Putamen (tissue), 1 donor: Measurements from ENCODE around the gene DES.
"Not testable (repeated sequence)": the region's sequence is repeated elsewhere in the genome, so short reads cannot be mapped to it uniquely, and the experiment has no call there.

Source experiments
- DNase-seq: peaks from one replicate; pipeline ENCODE4 v3.0.0-alpha.2; 2016; ENCODE audit warnings: low spot score

Gene DES

DNA sequence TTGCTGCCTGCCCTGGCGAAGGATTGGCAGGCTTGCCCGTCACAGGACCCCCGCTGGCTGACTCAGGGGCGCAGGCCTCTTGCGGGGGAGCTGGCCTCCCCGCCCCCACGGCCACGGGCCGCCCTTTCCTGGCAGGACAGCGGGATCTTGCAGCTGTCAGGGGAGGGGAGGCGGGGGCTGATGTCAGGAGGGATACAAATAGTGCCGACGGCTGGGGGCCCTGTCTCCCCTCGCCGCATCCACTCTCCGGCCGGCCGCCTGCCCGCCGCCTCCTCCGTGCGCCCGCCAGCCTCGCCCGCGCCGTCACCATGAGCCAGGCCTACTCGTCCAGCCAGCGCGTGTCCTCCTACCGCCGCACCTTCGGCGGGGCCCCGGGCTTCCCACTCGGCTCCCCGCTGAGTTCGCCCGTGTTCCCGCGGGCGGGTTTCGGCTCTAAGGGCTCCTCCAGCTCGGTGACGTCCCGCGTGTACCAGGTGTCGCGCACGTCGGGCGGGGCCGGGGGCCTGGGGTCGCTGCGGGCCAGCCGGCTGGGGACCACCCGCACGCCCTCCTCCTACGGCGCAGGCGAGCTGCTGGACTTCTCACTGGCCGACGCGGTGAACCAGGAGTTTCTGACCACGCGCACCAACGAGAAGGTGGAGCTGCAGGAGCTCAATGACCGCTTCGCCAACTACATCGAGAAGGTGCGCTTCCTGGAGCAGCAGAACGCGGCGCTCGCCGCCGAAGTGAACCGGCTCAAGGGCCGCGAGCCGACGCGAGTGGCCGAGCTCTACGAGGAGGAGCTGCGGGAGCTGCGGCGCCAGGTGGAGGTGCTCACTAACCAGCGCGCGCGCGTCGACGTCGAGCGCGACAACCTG is at the start of gene DES:
DES (plus strand) TSS at position 223 of the 857 bp plus-strand sequence; CDS start at position 309, 86 bp downstream.
- DNase-seq: no peak

DNA sequence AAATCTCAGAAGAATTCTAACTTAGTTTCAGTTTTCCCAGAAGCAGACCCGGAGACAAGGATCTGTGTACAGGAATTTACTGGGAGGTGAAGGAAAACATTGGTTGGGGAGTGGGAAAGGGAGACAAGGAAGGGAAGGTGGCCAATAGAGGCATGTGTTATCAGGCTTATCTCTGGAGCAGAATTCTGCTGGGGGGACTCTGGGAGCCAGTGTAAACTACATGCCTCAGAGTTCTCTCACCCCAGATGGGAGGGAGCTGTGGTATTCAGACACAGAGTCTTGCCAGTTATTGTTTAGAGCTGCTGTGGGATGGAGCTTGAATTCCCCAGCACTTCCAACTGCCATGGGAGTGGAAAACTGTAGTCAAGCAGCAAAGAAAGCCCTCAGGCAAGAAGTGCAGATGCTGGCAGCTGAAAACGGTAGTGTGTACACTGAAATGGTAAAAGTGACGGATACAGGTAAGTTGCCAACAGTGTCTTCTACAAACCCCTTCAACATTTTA is 49.4 kb upstream of the DES start:
- no peak for DNase-seq

DNA sequence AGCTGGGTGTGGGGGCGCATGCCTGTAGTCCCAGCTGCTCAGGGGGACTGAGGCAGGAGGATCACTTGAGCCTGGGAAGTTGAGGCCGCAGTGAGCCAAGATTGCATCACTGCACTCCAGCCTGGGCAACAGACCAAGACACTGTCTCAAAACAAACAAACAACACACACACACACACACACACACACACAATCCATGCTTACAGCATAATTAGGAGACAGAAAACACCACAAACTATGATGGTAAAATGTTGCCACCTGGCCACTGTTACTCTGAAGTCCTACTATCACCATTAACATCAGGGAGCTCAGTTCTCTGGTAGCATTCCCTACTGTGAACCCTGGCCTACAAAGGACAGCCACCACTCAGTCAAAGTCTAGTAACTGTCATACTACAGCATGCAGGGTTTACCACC is 48.7 kb upstream of the DES start:
- no peak for DNase-seq

DNA sequence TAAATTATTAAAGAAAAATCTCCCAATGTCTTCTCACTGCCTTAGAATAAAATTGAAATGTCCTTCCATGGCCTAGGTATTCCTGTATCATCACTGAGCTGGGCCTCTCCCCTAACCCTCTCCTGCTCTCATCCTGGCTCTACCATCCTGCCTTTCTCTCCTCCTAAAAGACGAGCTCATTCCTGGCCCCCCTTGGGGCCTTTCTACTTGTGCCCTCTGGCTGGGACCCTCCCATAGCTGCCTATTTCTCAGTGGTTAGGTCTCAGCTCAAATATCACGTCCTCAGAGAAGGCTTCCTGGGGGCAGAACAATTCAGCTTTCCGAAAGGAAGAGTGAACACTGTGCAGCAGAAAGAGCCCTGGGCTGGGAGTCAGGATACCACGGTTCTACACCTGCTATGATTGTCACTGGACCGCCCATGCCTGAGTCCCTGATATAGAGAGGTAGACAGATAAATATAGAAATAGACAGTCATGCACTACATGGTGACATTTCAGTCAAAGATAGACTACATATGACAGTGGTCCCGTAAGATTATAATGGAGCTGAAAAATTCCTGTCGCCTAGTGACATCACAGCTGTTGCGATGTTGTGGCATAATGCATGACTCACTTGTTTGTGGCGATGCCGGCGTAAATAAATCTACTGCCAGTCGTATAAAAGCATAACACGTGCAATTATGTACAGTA is 39.9 kb upstream of the DES start:
- no peak for DNase-seq

DNA sequence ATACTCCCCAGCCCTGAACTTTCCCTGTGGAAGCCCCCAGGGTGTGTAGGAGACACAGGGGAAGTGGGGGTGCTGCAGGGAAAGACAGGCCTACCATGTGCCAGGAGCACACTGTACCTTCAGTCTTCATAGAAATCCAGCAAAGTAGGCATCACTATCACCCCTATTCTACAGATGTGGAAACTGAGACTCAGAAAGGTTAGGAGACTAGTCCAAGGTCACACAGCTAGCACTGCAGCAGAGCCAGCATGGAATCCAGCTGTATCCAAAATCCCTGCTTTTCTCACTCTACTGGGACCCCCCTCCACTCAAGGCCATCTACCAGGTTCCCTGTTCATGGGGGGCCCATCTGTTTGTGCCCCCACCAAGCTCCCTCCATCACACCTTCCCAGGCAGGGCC is 37.3 kb upstream of the DES start:
- no peak for DNase-seq

DNA sequence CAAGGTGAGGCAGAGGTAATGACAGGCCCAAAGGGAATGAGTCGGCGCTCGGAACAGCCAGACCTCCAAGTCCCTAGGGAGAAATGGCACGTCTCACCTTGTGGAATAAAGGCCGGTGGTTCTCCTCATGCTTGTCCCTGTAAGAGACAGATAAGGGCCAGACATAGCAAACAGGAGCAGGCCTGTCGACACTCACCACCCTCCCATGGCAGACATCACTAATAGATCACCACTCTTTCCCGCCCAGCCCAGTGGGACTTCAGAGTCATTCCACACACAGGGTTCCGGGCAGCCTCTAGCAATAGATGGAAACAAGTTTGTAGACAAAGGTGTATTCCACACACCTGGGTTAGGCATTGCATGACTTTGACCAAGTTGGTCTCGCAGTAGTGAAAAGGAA is 36.7 kb upstream of the DES start:
- DNase-seq: no peak

DNA sequence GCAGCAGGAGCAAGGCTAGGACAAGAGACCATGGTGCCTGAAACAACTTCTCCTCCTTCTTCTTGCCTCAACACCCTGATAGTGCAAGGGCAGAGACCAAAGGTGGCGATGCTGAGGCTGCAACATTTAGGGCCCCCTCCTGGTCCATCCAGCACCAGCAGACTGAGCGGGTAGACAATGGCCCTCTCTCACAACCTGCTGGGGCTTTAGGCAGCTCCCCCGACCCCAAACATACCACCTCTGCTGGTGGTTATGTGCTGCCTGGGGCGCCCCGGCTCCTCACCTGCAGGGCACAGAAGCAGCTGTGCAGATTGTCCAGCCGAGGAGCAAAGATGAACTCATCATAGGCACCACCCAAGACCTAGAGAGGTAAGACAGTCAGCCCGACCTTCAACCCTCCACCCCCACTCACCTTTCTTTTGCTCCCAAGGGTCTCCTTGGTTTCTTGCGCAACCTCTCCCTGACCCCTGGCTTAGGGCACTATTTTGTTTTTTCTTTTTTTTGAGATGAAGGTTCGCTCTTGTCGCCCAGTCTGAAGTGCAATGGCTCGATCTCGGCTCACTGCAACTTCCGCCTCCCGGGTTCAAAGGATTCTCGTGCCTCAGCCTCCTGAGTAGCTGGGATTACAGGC is 34.0 kb upstream of the DES start:
- no peak for DNase-seq

DNA sequence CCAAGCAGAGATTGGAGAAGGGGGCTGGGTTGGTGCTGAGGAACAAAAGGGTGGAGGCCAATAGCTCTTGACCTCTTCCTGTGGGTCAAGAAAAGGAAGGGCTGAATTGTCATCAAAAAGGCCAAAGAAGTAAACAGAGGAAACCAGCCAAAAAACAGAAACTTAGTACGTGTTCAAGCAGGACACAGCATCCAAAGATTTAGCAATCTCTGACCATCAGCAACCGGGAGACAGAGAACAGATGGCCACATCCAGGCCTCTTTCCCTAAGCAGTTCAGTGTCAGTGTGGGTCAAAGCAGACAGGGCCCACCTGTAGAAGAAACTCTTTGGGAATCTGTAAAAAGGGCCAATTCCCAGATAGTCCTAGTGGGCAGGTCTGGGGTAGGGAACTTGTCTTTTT is 33.3 kb upstream of the DES start:
- no peak for DNase-seq

DNA sequence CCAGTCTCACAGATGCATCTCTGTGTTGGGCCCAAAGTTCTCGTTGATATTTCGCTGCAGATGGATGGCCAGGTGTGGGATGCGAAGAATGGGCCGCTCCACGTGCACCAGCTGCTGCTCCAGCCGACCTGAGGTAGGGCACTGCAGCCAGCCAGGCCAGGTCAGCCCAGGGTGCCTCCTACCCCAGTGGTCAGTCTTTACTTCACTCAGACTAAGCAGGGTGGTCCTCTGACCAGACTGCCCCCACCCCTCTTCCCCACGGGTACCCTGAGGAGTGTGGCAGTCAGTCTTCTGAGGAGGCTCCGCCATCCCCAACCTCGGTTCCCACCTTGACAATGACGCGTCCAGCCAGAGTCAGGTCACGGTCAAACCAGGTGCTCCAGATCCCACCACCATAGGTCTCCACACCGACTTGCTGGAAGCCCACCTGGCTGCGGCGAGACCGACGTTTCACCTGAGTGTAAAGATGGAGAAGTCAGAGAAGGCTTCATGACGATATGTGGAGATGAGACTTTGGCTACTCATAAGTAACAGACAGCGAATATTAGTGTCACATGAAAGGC is 32.1 kb upstream of the DES start:
- DNase-seq: no peak

DNA sequence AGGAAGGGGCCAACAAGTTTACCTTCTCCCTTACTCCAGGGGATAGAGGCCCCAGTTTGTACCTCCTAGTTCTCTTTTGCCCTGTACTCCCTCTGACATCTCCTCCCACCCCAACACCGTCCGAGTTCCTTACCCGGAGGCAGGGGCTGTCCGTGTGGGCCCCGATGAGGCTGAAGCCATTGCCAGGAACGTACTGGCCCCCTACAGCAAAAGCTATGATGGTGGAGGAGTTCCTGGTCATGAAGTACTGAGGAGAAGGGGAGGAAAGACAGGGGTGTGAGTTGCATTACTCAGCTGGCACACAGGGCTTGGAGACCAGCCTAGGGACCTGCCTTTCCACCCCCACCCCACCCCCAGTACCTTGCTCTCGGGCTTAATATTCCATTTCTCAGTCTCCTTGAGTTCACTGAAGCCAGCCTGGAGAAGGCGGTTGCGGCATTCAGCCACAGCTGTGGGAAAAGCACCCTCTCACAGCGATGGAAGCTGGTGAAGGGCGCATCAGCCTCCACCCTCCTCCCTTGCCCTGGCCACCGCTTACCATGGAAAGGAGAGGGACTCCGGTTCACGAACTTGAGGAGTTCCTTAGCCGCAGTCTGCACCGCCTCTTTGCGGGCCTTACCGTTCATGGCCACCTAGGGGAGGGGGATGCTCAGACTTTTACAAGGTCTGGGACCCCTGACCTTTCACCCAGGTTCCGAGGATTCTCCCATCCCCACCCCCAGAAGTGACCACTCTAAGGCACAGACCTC is 31.5 kb upstream of the DES start:
- DNase-seq: no peak

DNA sequence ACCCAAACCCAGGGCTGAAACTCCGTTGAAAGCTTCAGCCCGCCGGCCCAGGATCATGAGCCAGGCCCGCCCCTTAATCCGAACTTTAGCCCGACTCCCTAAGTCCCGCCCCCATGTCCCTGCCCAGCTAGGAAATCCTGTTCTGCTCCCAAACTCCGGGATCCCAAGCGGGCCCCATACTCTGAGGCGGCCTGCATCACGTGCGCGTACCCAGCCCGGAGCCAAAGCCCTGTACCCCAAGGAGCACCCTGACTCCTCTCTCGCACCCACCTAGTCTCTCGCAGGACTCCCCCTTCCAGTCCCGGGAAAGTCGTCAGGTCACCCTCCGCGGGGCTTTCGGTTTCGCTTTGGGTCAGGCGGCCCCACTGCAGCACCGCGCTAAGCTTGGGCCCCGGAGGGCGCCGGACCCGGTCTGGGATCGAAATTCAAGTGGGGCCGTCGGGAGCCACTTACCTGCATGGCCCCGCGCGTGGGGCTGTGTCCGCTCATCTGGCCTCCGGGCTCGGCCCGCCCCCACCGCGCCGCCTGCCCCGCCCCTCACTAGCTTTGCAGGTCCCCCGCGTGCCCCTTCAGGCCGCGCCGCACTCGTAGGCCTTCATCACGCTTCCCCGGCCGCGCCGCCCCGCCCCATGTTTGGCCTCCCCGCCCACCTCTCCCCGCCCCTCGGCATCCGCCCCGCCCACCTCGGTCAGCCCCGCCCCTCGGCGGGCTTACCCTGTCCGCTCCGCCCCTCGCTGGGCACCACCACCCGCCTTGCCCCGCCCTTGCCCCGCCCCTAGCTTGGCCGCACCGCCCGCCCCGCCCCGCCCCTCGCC is 30.7 kb upstream of the DES start, which contains the start of gene DNPEP:
DNPEP (minus strand) TSS at position 607 of the 815 bp plus-strand sequence; CDS start at position 489, 118 bp downstream.
- DNase-seq: peak; percentile 95

DNA sequence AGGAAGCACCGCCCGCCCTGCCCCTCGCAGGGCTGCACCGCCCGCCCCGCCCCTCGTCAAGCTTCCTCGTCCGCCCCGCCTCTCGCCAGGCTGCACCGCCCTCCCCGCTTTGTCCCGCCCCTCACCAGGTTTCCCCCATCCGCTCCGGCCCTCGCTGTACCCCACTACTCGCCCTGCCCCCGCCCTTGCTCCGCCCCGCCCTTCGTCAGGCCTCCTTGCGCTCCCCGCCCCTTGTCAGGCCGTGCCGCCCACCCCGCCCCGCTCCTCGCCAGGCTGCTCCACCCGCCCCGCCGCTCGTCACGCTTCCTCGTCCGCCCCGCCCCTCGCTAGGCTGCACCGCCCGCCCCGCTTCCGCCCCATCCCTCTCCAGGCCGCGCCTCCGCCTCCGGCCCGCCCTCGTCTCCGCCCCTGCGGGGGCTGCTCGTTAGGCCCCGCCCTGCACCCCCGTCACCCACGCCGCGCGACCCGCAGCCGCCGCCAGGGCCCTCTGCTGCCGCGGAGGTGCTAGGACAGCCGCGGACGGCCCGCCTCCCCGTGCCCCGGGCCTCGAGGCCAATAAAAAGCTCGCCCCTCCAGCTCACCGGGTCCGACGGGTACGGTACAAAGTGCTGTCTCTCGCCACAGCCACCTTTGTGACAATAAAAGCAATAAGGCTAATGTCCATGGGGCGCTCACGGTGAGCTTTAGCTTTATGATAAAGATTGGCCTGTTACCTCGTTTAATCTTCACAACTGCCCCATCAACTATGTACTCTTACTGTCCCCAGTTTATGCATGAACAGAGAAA is 29.9 kb upstream of the DES start:
- DNase-seq: peak; percentile 98

DNA sequence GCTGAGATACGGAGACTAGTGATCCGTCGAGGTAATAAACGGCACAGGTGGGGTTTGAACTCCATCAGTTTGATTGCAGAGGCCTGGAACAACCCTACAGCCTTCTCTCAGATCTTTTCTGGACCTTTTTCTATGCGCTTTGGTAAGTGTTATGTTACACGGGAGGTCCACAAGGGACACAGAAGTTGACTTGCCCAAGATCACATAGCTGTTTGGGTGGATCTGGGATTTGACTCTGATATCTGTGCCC is 29.3 kb upstream of the DES start:
- DNase-seq: no peak

DNA sequence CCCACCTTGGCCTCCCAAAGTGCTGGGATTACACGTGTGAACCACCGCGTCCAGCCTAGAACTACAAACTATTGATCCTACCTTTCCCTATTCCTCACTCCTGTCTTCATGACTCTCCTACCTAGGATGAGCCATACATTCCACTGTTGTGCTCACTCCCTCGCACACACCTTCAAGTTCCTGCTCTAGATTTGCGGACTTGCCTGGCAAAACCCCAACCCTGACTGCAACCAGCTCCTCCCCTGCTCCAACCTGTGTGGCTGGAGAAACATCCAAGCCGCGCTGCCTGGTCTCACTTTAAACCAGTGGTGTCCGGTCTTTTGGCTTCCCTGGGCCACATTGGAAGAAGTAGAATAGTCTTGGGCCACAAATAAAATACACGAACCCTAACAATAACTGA is 25.4 kb upstream of the DES start:
- DNase-seq: no peak

DNA sequence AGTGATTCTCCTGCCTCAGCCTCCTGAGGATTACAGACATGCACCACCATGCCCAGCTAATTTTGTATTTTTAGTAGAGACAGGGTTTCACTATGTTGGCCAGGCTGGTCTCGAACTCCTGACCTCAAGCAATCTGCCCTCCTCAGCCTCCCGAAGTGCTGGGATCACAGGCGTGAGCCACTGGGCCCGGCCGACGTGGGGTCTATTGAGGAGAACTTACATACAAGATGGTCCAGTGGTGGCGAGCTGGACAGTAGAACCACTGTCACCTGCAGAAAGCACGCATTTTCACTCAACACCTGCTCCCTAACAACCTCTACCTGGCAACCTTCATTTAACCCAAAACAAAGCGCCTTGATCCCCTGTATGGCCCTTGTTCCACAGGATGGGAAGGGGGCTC is 23.1 kb upstream of the DES start:
- DNase-seq: not testable (repeated sequence)

DNA sequence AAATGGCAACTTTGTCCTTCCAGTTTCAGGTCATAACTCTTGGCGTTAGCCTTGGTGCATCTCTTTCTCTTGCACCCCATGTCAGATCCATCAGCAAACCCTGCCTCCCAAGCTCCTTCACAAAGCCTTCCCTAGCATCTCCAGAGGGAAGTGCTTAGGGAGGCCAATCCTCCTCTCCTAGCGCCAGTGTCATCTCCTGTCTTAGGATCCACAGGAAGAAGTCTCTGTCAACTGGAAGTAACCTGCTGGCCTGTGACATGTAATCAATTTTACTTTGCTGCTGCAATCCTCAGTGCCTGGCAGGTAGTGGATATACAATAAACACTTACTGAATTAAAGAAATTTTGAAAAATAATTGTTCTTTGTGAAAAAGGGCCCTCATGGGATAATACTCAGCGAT is 22.6 kb upstream of the DES start:
- DNase-seq: no peak

DNA sequence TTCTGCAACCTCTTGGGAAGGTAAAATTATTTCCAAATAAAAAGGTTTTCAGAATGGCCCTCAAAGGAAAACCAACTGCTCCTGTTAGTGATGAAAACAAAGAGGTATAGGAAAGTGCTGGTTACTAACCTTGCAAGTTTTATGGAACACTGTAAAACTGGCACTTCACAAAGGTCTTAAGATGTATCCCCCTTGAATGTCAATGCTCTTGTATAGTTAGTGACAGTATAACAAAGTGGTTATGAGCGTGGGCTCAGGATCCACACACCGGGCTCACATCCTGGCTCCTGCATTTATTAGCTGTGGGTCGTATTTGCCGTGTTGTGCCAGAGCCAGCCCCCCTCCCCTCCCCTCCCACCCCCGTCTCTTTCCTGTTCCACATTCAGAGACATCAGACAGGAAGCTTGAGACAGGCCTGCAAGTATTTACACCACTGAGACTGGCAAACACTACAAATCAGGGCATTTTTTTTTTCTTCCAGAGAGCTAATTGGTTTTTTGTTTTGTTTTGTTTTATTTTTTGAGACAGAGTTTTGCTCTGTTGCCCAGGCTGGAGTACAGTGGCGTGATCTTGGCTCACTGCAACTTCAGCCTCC is 21.2 kb upstream of the DES start:
- no peak for DNase-seq

DNA sequence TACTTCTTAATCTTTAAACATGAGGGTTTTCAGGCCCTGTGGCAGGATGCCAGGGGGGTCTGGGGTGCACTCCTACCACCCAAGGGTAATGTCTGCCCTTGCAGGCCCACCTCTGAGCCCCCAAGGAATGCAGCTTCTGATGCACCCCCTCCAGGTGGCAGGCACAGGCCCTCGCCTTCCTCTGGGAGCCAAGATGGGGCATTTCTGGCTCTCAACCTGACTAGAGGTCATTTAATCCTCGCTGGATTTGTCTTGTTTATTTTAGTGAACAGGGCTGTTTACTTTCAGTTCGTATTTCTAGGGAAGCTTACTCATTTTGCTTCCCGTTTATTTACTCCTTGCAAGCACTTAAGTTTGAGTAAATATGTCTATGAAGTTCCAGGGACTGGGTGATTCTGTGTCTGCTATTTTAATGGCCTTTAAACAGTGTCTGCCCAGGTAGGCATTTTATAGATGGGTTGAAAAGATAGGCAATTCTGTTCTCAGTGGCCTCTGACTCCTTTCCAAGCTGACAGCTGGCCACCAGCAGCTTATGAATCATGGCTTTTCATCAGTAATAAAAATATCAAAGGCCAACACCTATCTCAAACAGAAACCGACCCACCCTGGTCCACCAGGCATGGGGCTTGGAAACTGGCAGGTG is 19.3 kb upstream of the DES start:
- DNase-seq: no peak

DNA sequence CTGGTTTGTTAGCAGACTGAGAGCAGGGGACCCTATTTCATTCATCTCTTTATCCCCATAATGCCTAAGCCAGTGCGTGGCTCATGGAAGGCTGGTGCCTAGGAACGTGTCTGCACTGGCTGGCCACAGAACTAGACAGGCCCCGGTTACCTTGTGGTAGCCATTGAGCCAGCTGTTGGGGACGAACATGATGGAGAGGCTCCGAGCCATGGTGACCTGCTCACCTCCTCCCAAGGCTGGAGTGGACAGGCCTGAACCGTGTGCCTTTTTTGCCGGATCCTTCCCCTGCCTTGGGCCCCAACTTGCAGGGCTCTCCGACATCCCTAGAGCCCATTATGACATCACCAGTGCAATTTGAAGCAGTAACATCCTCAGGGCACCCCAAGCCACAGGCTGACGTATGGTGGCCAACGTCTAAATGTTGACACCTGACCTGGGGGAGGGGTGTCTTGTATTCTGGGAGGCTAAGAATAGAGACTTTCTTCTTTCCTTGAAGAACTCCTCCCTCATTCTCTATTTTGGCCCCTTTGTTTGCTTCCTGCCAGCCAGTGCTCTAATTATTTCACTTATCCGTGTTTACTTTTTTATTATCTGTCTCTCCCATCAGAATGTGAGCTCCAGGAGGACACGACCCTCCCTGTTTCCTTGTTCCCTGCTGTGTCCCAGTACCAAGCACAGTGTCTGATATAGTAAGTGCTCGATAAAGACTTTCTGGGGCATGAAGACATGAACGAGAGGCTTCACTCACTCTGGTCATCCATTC is 18.3 kb upstream of the DES start:
- no peak for DNase-seq
